NB4 (cell line): Measurements from ENCODE around the gene MYO1D.
"Not testable (repeated sequence)": the region's sequence is repeated elsewhere in the genome, so short reads cannot be mapped to it uniquely, and the experiment has no call there.

Experiments
- DNase-seq: peaks from one replicate; pipeline ENCODE4 v3.0.0; 2010; ENCODE audit warnings: low read depth
- H3K4me3 ChIP-seq: one replicate; pipeline ENCODE4 v1.5.1; 2011; ENCODE audit warnings: mild to moderate bottlenecking, low read depth, low read length, moderate library complexity
- MYC ChIP-seq: IDR thresholded peaks from 2 replicates; pipeline ENCODE4 v1.6.1; 2011; ENCODE audit warnings: low read depth, low read length
- POLR2A ChIP-seq: IDR thresholded peaks from 2 replicates; pipeline ENCODE4 v1.6.1; 2011; ENCODE audit warnings: mild to moderate bottlenecking; ENCODE audit not compliant: insufficient read length; ENCODE audit errors: extremely low read depth
- TF ChIP-seq, protein P1 (sequence below): IDR thresholded peaks from one replicate; pipeline ENCODE4 v1.5.1; 2012; ENCODE audit warnings: low read depth, low read length
- TF ChIP-seq, protein P2 (sequence below): IDR thresholded peaks from 2 replicates; pipeline ENCODE4 v1.6.1; 2011; ENCODE audit warnings: low read depth, low read length

The MYO1D gene

DNA sequence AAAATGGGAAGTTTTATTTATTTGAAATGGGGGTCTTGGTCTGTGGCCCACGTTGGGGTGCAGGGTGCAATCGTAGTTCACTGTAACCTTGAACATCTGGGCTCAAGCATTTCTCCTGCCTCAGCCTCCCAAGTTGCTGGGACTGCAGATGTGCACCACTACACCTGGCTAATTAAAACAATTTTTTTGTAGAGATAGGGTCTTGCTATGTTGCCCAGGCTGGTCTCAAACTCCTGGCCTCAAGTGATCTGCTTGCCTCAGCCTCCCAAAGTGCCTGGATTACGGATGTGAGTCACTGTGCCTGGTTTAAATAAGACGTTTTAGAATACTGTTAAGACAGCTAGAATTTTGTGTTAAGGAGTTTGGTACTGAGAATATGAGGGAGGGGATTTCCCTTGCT, 416.9 kb downstream of the MYO1D start:
- H3K4me3 ChIP-seq: no peak overlapping the region
- TF ChIP-seq MYC (no peak), POLR2A (no peak)
- TF ChIP-seq, protein P1, sequence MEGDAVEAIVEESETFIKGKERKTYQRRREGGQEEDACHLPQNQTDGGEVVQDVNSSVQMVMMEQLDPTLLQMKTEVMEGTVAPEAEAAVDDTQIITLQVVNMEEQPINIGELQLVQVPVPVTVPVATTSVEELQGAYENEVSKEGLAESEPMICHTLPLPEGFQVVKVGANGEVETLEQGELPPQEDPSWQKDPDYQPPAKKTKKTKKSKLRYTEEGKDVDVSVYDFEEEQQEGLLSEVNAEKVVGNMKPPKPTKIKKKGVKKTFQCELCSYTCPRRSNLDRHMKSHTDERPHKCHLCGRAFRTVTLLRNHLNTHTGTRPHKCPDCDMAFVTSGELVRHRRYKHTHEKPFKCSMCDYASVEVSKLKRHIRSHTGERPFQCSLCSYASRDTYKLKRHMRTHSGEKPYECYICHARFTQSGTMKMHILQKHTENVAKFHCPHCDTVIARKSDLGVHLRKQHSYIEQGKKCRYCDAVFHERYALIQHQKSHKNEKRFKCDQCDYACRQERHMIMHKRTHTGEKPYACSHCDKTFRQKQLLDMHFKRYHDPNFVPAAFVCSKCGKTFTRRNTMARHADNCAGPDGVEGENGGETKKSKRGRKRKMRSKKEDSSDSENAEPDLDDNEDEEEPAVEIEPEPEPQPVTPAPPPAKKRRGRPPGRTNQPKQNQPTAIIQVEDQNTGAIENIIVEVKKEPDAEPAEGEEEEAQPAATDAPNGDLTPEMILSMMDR: no peak
- TF ChIP-seq, protein P2, sequence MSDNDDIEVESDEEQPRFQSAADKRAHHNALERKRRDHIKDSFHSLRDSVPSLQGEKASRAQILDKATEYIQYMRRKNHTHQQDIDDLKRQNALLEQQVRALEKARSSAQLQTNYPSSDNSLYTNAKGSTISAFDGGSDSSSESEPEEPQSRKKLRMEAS: no peak
- no peak for DNase-seq

DNA sequence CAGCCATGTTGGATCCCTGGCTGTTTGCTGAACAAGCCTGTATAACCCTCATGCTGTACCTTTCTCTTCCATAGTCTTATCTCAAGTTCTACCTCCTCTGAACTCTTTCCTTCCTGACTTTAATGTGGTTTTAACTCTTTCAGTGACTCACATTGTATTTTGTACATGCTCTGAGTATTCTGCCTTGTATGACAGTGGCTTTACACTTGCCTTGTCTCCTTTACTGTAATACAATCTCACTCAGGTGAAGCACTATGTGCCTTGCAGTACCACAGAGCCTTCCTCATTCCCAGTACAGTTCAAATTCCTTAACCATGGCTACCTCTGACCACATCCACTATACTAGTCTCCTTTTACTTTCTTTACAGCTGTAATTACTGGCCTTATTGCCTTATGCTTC, 418.6 kb downstream of the MYO1D start:
- H3K4me3 ChIP-seq: no peak overlapping the region
- TF ChIP-seq POLR2A (no peak), MYC (no peak)
- TF ChIP-seq, protein P1: no peak
- TF ChIP-seq, protein P2: no peak
- DNase-seq: no peak

DNA sequence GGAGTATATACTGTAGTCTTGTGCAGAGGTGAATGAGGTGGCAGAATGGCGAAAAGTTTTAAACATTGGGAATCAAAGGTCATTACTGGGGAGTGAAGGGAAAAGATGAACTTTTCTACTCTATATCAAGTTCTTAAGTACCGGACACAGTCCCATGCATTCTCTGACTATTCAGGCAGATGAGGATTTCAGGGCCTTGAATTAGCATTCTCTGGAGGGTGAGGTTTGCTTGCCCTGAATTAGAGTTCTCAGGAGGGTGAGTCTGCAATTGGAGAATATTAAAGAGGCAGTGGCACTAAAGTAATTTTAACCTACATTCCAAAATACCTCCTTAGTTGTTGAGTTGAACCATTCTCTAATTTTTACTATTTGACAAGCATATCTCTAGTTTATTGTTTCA, 423.6 kb downstream of the MYO1D start:
- TF ChIP-seq POLR2A: no peak
- TF ChIP-seq, protein P2: no peak
- no peak for TF ChIP-seq MYC
- TF ChIP-seq, protein P1: no peak

DNA sequence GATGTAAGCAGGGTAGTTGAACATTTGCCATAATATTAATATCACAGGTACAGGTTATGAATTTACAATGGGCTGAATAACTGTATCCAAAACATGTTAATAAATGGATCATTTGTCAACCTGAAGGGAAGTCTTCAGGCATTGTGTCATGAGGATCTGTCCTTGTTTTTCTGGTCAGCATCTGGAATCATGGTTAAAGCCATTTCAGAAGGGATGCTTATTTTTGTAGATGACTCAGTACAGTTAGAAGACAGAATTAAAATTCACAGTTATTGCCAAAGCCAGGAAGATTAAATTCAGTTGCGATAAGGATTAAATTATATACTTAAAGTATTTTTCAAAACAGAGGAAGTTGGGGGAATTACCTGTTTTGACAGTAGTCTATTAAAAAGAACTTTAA, 424.6 kb downstream of the MYO1D start:
- no peak for DNase-seq
- H3K4me3 ChIP-seq: no peak overlapping the region
- TF ChIP-seq MYC (no peak), POLR2A (no peak)
- TF ChIP-seq, protein P2: no peak
- TF ChIP-seq, protein P1: no peak

More for the DNA sequence above, 423.6 kb downstream of the MYO1D start:
- no peak for DNase-seq
- no peak overlapping the region for H3K4me3 ChIP-seq

DNA sequence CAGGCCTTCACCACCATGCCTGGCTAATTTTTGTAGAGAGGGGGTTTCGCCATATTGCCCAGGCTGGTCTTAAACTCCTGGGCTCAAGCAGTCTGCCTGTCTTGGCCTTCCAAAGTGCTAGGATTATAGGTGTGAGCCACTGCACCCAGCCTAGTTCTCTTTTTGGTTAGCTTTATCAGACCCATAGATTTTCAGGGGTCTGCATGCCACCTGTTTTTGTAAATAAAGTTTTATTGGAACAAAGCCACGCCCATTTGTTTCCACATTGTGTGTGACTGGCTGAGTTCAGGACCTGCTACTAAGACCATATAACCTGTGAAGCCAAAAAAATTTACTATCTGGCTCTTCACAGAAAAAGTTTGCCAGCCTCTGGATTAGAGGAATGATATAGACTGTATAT, 425.0 kb downstream of the MYO1D start:
- DNase-seq: no peak
- H3K4me3 ChIP-seq: no peak overlapping the region
- TF ChIP-seq, protein P2: no peak
- TF ChIP-seq POLR2A (no peak), MYC (no peak)
- TF ChIP-seq, protein P1: no peak

DNA sequence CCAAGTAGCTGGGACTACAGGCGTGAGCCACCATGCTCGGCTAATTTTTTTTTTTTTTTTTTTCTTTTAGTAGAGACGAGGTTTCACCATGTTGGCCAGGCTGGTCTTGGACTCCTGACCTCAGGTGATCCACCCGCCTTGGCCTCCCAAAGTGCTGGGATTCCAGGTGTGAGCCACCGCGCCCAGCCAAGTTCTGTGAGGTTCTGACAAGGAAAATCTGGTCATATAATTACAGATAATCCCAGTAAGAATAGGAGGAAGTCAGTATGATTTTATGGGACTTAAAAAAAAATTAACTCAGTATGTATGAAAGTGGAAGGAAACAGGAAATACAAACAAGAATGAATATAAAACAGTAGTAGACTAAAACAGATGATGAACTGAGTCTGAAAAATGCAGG, 426.5 kb downstream of the MYO1D start:
- DNase-seq, H3K4me3 ChIP-seq: not testable (repeated sequence)
